Ovary (tissue), 3 donors: ENCODE measurements around the gene CDH22.

Experiments
- CTCF ChIP-seq, 3 donors: fragments of 450-650 bp in 2 of 3; fragments of 200-600 bp in 1 of 3; IDR thresholded peaks; one replicate each; pipeline versions ENCODE4 v1.5.1 to v1.8.0; 2016 to 2022; ENCODE audit warnings: antibody characterized with exemption in 3 of 3, mild to moderate bottlenecking in 1 of 3
- EP300 ChIP-seq: sonication (generic); formaldehyde crosslinking; IDR thresholded peaks from one replicate; pipeline ENCODE4 v1.6.1; 2017; ENCODE audit warnings: antibody characterized with exemption
- POLR2A ChIP-seq: fragments of 450-650 bp; IDR thresholded peaks from one replicate; pipeline ENCODE4 v1.6.1; 2017; ENCODE audit warnings: antibody characterized with exemption, mild to moderate bottlenecking, moderate library complexity
- donor health status: DM: no; HTN: no; CAD: no.

- TF ChIP-seq POLR2A (no peak), CTCF (IDR thresholded peaks at IDR 0.05) (no peak), EP300 (no peak)
Measured at GRCh38 chr20:46273717-46274116, 34.6 kb downstream of the CDH22 start.
